Measurements from ENCODE around the gene GPR107.

Gene GPR107

GRCh38 chr9:130137081-130137640 is 83.5 kb downstream of the GPR107 start:
- no peak for DNase-seq (ENCODE audit: low read depth)
- no peak for TF ChIP-seq CTCF (conservative IDR thresholded peaks at IDR 0.05; ENCODE audit: low read depth, low read length)
- no peak overlapping the region for H3K4me3 ChIP-seq (ENCODE audit: low read length)

- no peak overlapping the region for H3K4me3 ChIP-seq (ENCODE audit: low read length)
- no peak for DNase-seq (ENCODE audit: low read depth)
- no peak for TF ChIP-seq CTCF (conservative IDR thresholded peaks at IDR 0.05; ENCODE audit: low read depth, low read length)
These were observed 84.0 kb downstream of the GPR107 start for GRCh38 chr9:130137641-130138081.

- no peak for TF ChIP-seq CTCF (conservative IDR thresholded peaks at IDR 0.05; ENCODE audit: low read depth, low read length)
- no peak overlapping the region for H3K4me3 ChIP-seq (ENCODE audit: low read length)
- DNase-seq (ENCODE audit: low read depth), result no peak
These were observed 84.5 kb downstream of the GPR107 start for GRCh38 chr9:130138171-130138653.

GRCh38 chr9:130138791-130139190 is 85.1 kb downstream of the GPR107 start:
- TF ChIP-seq CTCF (conservative IDR thresholded peaks at IDR 0.05; ENCODE audit: low read depth, low read length), result no peak
- H3K4me3 ChIP-seq (ENCODE audit: low read length), result no peak overlapping the region
- DNase-seq (ENCODE audit: low read depth), result peak; percentile 87

GRCh38 chr9:130139251-130139650 is 85.5 kb downstream of the GPR107 start:
- H3K4me3 ChIP-seq (ENCODE audit: low read length), result no peak overlapping the region
- TF ChIP-seq CTCF (conservative IDR thresholded peaks at IDR 0.05; ENCODE audit: low read depth, low read length), result no peak
- DNase-seq (ENCODE audit: low read depth), result no peak

GRCh38 chr9:130140706-130141105 is 87.0 kb downstream of the GPR107 start:
- no peak for TF ChIP-seq CTCF (conservative IDR thresholded peaks at IDR 0.05; ENCODE audit: low read depth, low read length)
- H3K4me3 ChIP-seq (ENCODE audit: low read length), result no peak overlapping the region
- DNase-seq (ENCODE audit: low read depth), result no peak

GRCh38 chr9:130142056-130142455 is 88.3 kb downstream of the GPR107 start:
- no peak for TF ChIP-seq CTCF (conservative IDR thresholded peaks at IDR 0.05; ENCODE audit: low read depth, low read length)
- H3K4me3 ChIP-seq (ENCODE audit: low read length), result no peak overlapping the region
- DNase-seq (ENCODE audit: low read depth), result no peak

Data from retinal pigment epithelial cell (primary cell).